Activated CD4-positive, CD25-positive, alpha-beta regulatory T cell treated with anti-CD3 and anti-CD28 coated beads, Interleukin-2, amount 50 U/mL, for 16 hours (primary cell): Measurements from ENCODE around the gene CDK5RAP2.
"Not testable (repeated sequence)": the region's sequence is repeated elsewhere in the genome, so short reads cannot be mapped to it uniquely, and the experiment has no call there.

Experiments
- DNase-seq: peaks from one replicate; pipeline ENCODE4 v3.0.0-alpha.2; 2020; ENCODE audit warnings: low read depth, low spot score

CDK5RAP2 gene

GRCh38 chr9:120515996-120516395, 64.0 kb downstream of the CDK5RAP2 start:
- DNase-seq = not testable (repeated sequence)

- DNase-seq = not testable (repeated sequence)
Measured at GRCh38 chr9:120515481-120515880, 64.5 kb downstream of the CDK5RAP2 start.

GRCh38 chr9:120514405-120514804, 65.6 kb downstream of the CDK5RAP2 start:
- DNase-seq = no peak

GRCh38 chr9:120513825-120514396, 66.1 kb downstream of the CDK5RAP2 start:
- DNase-seq = no peak

- no peak for DNase-seq
Measured at GRCh38 chr9:120510816-120511215, 69.2 kb downstream of the CDK5RAP2 start.

- DNase-seq = no peak
Measured at GRCh38 chr9:120507936-120508510, 71.9 kb downstream of the CDK5RAP2 start.

GRCh38 chr9:120505186-120505585, 74.8 kb downstream of the CDK5RAP2 start:
- DNase-seq = no peak

- DNase-seq = no peak
Measured at GRCh38 chr9:120500733-120501132, 79.2 kb downstream of the CDK5RAP2 start.

- not testable (repeated sequence) for DNase-seq
Measured at GRCh38 chr9:120497865-120498264, 82.1 kb downstream of the CDK5RAP2 start.

GRCh38 chr9:120496438-120496837, 83.5 kb downstream of the CDK5RAP2 start:
- not testable (repeated sequence) for DNase-seq

- no peak for DNase-seq
Measured at GRCh38 chr9:120490888-120491595, 88.9 kb downstream of the CDK5RAP2 start.

- no peak for DNase-seq
Measured at GRCh38 chr9:120486835-120487234, 93.1 kb downstream of the CDK5RAP2 start.

- no peak for DNase-seq
Measured at GRCh38 chr9:120486347-120486746, 93.6 kb downstream of the CDK5RAP2 start.

GRCh38 chr9:120485788-120486187, 94.2 kb downstream of the CDK5RAP2 start:
- DNase-seq = no peak

- DNase-seq = no peak
Measured at GRCh38 chr9:120484162-120484561, 95.8 kb downstream of the CDK5RAP2 start.

GRCh38 chr9:120482424-120483186, 97.4 kb downstream of the CDK5RAP2 start:
- no peak for DNase-seq

GRCh38 chr9:120481846-120482245, 98.1 kb downstream of the CDK5RAP2 start:
- no peak for DNase-seq

GRCh38 chr9:120481248-120481647, 98.7 kb downstream of the CDK5RAP2 start:
- no peak for DNase-seq

- DNase-seq = no peak
Measured at GRCh38 chr9:120480707-120481106, 99.3 kb downstream of the CDK5RAP2 start.

- no peak for DNase-seq
Measured at GRCh38 chr9:120478208-120478607, 101.8 kb downstream of the CDK5RAP2 start.

- no peak for DNase-seq
Measured at GRCh38 chr9:120477534-120478001, 102.4 kb downstream of the CDK5RAP2 start.

- no peak for DNase-seq
Measured at GRCh38 chr9:120475341-120475740, 104.6 kb downstream of the CDK5RAP2 start.
